Measurements from ENCODE around the gene C1orf122.

C1orf122 gene

GRCh38 chr1:37802439-37802838 is 5.2 kb upstream of the C1orf122 start:
- no peak for DNase-seq

GRCh38 chr1:37807220-37807554 is 403 bp upstream of the C1orf122 start:
- DNase-seq = no peak

- peak; percentile 57 for DNase-seq
Observed at GRCh38 chr1:37808369-37809319, 1.1 kb downstream of the C1orf122 start.

GRCh38 chr1:37809942-37810341 is 2.4 kb downstream of the C1orf122 start:
- DNase-seq = no peak

GRCh38 chr1:37811027-37811655 is 3.6 kb downstream of the C1orf122 start:
- peak; percentile 70 for DNase-seq

GRCh38 chr1:37813529-37814145 is 6.0 kb downstream of the C1orf122 start:
- DNase-seq = no peak

- no peak for DNase-seq
Observed at GRCh38 chr1:37814252-37814651, 6.7 kb downstream of the C1orf122 start.

GRCh38 chr1:37817481-37817880 is 9.9 kb downstream of the C1orf122 start:
- no peak for DNase-seq

- no peak for DNase-seq
Observed at GRCh38 chr1:37821481-37821880, 13.9 kb downstream of the C1orf122 start.

- DNase-seq = no peak
Observed at GRCh38 chr1:37822906-37823815, 15.6 kb downstream of the C1orf122 start.

GRCh38 chr1:37824001-37824400 is 16.4 kb downstream of the C1orf122 start:
- DNase-seq = no peak

- DNase-seq = no peak
Observed at GRCh38 chr1:37825506-37825905, 17.9 kb downstream of the C1orf122 start.

GRCh38 chr1:37828410-37829074 is 21.0 kb downstream of the C1orf122 start:
- DNase-seq = no peak

- no peak for DNase-seq
Observed at GRCh38 chr1:37831109-37831508, 23.5 kb downstream of the C1orf122 start.

- DNase-seq = no peak
Observed at GRCh38 chr1:37831809-37832208, 24.2 kb downstream of the C1orf122 start.

GRCh38 chr1:37836788-37837187 is 29.2 kb downstream of the C1orf122 start:
- no peak for DNase-seq

- no peak for DNase-seq
Observed at GRCh38 chr1:37839676-37840075, 32.1 kb downstream of the C1orf122 start.

- no peak for DNase-seq
Observed at GRCh38 chr1:37840711-37841110, 33.1 kb downstream of the C1orf122 start.

GRCh38 chr1:37841652-37842051 is 34.1 kb downstream of the C1orf122 start:
- no peak for DNase-seq

- no peak for DNase-seq
Observed at GRCh38 chr1:37844536-37844935, 36.9 kb downstream of the C1orf122 start.

- no peak for DNase-seq
Observed at GRCh38 chr1:37845049-37845646, 37.6 kb downstream of the C1orf122 start.

GRCh38 chr1:37845786-37846185 is 38.2 kb downstream of the C1orf122 start:
- DNase-seq = no peak
